ENCODE results near the gene KIF3A. TPM values are rescaled to one million over a fixed set of nuclear protein-coding genes. Genes with fewer than 3 reads are reported as not detected.

KIF3A gene
- total RNA-seq, 1 donor from 2014 or later: 95.8 TPM

- DNase-seq (ENCODE audit: low spot score in 2 of 2): no peak
- no peak for FAIRE-seq
These were observed 89.0 kb downstream of the KIF3A start for GRCh38 chr5:132648355-132648754.

- FAIRE-seq (no peak), DNase-seq (ENCODE audit: low spot score in 2 of 2) (no peak)
These were observed 89.9 kb downstream of the KIF3A start for GRCh38 chr5:132647473-132647872.

DNA sequence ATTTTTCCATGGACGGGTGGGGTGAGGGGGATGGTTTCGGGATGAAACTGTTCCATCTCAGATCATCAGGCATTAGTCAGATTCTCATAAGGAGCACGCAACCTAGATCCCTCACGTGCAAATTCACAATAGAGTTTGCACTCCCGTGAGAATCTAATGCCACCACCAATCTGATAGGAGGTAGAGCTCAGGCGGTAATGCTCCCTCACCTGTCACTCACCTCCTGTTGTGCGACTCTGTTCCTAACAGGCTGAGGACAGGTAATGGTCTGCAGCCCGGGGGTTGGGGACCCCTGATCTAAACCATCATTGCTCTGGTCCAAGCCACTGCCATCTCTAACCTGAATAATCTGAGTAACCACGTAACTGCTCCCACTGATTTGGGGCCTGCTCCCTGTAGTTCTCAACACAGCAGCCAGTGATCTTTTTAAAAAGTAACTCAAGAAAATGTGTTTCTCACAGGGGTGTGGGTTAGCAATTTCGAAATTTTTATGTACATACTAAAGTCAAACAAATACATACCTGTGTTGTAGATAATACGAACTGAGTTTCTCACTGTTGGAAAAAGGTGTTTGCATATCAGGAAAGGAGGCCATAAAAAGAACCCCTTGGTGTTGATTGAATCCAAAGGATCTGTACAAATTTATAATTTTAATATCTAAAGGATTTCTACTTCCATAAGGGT lies 90.6 kb downstream of the KIF3A start:
- no peak for DNase-seq (ENCODE audit: low spot score in 2 of 2)
- FAIRE-seq: no peak

DNA sequence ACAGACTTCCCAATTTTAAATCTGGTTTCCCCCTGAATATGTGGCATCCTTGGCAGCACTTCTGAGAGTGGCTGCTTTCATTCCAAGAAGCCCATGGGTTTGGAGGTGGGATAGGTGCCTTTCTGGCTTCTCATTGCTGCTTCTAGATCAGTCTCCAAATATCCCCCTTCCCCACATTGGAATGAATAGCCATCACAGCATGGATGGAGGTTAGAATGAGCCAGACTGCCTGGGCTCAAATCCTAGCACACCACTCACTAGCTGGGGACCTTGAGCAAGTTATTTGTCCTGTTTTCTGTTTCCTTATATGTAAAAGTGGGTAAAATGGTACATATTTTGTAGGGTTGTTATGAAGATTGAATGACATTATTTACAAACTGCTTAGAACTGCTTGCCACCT lies 93.2 kb downstream of the KIF3A start:
- DNase-seq (ENCODE audit: low spot score in 2 of 2) (no peak), FAIRE-seq (no peak)

Other genes starting within 250 kb of the KIF3A start
- gene IRF1, start 246.8 kb downstream of the KIF3A start, total RNA-seq: 1.2 TPM
- not detected for gene IL5, start 194.0 kb downstream of the KIF3A start, total RNA-seq
- 26.9 TPM for gene RAD50, start 180.6 kb downstream of the KIF3A start, total RNA-seq
- gene IL13, start 79.4 kb downstream of the KIF3A start, total RNA-seq: not detected
- gene IL4, start 63.6 kb downstream of the KIF3A start, total RNA-seq: not detected
- gene CCNI2, start 9.9 kb upstream of the KIF3A start, total RNA-seq: 1.6 TPM
- 28.1 TPM for gene SEPTIN8, start 39.7 kb upstream of the KIF3A start, total RNA-seq
- gene SOWAHA, start 75.8 kb upstream of the KIF3A start, total RNA-seq: 4.5 TPM
- 0.82 TPM for gene SHROOM1, start 93.1 kb upstream of the KIF3A start, total RNA-seq
- gene GDF9, start 128.9 kb upstream of the KIF3A start, total RNA-seq: 1.2 TPM
- gene UQCRQ, start 129.1 kb upstream of the KIF3A start, total RNA-seq: 75.8 TPM
- 1.2 TPM for gene LEAP2, start 136.1 kb upstream of the KIF3A start, total RNA-seq
- gene AFF4, start 226.1 kb upstream of the KIF3A start, total RNA-seq: 62.4 TPM

All from frontal cortex (tissue), 4 donors.